PC-9 (cell line): ENCODE measurements around the gene HSF2. TPM values are rescaled to one million over a fixed set of nuclear protein-coding genes. Genes with fewer than 3 reads are reported as not detected.

ENCODE experiments used
- BruUV-seq: library from RNA; stranded (reverse); fragments of 400-500 nt; replicated peaks from 2 replicates; lab custom pipeline; 2021; lab: Mats Ljungman, UMichigan
- CTCF ChIA-PET: fragments of 300-600 bp; sonication (Branson Sonifier 250); formaldehyde crosslinking; loops from one replicate; lab custom pipeline; 2022; ENCODE audit warnings: antibody characterized with exemption; lab: Charles Lee
- POLR2A ChIA-PET: fragments of 300-600 bp; sonication (Branson Sonifier 250); formaldehyde crosslinking; loops from one replicate; lab custom pipeline; 2022; ENCODE audit warnings: antibody characterized with exemption; ENCODE audit not compliant: unreplicated experiment; lab: Charles Lee
- DNase-seq, 2 experiments: peaks; one replicate each; pipeline versions ENCODE4 v3.0.0 to v3.0.0-alpha.2; 2015 to 2022; ENCODE audit warnings: mixed read lengths in 1 of 2
- H2AFZ ChIP-seq: fragments of 200-600 bp; sonication (generic); 2 replicates; pipeline ENCODE4 v1.8.1; 2017; ENCODE audit warnings: antibody characterized with exemption
- H3F3A ChIP-seq: fragments of 200-600 bp; sonication (generic); 2 replicates; pipeline ENCODE4 v1.8.1; 2017; ENCODE audit warnings: antibody characterized with exemption, mild to moderate bottlenecking, low read depth; ENCODE audit not compliant: insufficient read depth
- H3K27ac ChIP-seq: fragments of 200-600 bp; sonication (generic); 2 replicates; pipeline ENCODE4 v1.6.1; 2016; ENCODE audit warnings: mixed run types
- H3K27me3 ChIP-seq: fragments of 200-600 bp; sonication (generic); 2 replicates; pipeline ENCODE4 v1.6.1; 2016; ENCODE audit warnings: low read depth, mixed run types; ENCODE audit not compliant: insufficient read depth
- H3K36me3 ChIP-seq: fragments of 200-600 bp; sonication (generic); 2 replicates; pipeline ENCODE4 v1.6.1; 2016; ENCODE audit warnings: low read depth, mixed run types
- H3K4me1 ChIP-seq: fragments of 200-600 bp; sonication (generic); replicated peaks from 2 replicates; pipeline ENCODE4 v1.6.1; 2016; ENCODE audit warnings: mixed run types; ENCODE audit not compliant: insufficient read depth
- H3K4me2 ChIP-seq: fragments of 200-600 bp; sonication (generic); 2 replicates; pipeline ENCODE4 v1.6.1; 2017; ENCODE audit warnings: mixed run types
- H3K4me3 ChIP-seq: fragments of 200-600 bp; sonication (generic); 2 replicates; pipeline ENCODE4 v1.6.1; 2016; ENCODE audit warnings: mixed run types
- H3K79me2 ChIP-seq: fragments of 200-600 bp; sonication (generic); 2 replicates; pipeline ENCODE4 v1.6.1; 2017; ENCODE audit warnings: low read depth, mixed run types
- H3K9me2 ChIP-seq: fragments of 200-600 bp; sonication (generic); 2 replicates; pipeline ENCODE4 v1.8.1; 2017; ENCODE audit warnings: mild to moderate bottlenecking; ENCODE audit not compliant: insufficient read depth
- H3K9me3 ChIP-seq: fragments of 200-600 bp; sonication (generic); 2 replicates; pipeline ENCODE4 v1.8.1; 2016; ENCODE audit warnings: low read depth; ENCODE audit not compliant: insufficient read depth
- H4K20me1 ChIP-seq: fragments of 200-600 bp; sonication (generic); 2 replicates; pipeline ENCODE4 v1.8.1; 2017; ENCODE audit not compliant: insufficient read depth
- EZH2 ChIP-seq: fragments of 200-600 bp; sonication (generic); IDR thresholded peaks from 2 replicates; pipeline ENCODE4 v1.8.0; 2017; ENCODE audit warnings: antibody characterized with exemption, low read depth
- intact Hi-C: fragments of 100-400 bp; cut with micrococcal nuclease; formaldehyde crosslinking; loops from one replicate; pipeline ENCODE4 v1.10.0; 2022; ENCODE audit not compliant: unreplicated experiment
- total RNA-seq: library from RNA; stranded (reverse); gene quantifications from 2 replicates; pipeline ENCODE4 v1.2.3, GENCODE V29; 2021
- TF ChIP-seq, protein P1 (sequence below): fragments of 200-600 bp; sonication (generic); conservative IDR thresholded peaks from 2 replicates; pipeline ENCODE4 v1.6.1; 2017; ENCODE audit warnings: mixed run types, antibody characterized with exemption, mild to moderate bottlenecking, moderate library complexity

The HSF2 gene
- total RNA-seq, 1 experiment from 2014 or later = 12.4 TPM

DNA sequence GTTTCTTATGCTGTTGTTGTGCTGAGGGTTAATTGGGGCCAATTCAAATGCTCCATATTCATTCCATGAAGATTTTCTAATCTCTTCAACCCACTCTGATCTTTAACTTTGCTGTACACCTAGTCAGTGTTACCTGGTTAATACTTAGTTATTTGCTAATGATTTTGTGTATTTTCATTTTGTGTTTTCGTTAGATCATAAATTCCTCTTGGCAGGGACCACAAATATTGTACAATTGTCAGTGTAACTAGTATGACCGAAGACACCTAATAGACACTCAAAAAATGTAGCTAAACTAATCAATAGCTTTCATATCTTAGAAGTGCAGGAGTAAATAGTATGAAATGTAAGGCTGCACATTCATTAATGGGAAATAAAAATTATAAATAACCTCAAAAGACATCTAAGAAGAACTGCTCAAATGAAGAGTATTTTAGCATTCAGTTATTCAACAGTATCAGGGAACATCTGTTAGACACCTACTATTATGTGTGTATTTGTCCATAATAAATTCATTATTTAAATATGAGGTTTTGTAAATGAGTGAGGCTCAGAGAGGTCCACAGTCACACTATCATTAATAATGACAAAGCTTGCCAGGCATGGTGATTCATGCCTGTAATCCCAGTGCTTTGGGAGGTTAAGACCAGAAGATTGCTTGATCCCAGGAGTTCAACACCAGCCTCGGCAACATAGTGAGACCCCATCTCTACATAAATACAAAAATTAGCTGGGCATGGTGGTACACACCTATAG lies 13.4 kb upstream of the HSF2 start:
- no peaks in the 10 kb centered on the region for H3K36me3 ChIP-seq
- ChIA-PET POLR2A (no interaction called here), CTCF (no interaction called here)
- DNase-seq = no peak
- H3K4me2 ChIP-seq = no peak overlapping the region
- no peaks in the 10 kb centered on the region for H3K9me2 ChIP-seq
- H2AFZ ChIP-seq = no peak overlapping the region
- H3K27me3 ChIP-seq = no peaks in the 10 kb centered on the region
- H3F3A ChIP-seq = no peaks in the 10 kb centered on the region
- BruUV-seq = no TSS peak
- intact Hi-C loops = no loop called here
- TF ChIP-seq EZH2 = no peak
- TF ChIP-seq, protein P1, sequence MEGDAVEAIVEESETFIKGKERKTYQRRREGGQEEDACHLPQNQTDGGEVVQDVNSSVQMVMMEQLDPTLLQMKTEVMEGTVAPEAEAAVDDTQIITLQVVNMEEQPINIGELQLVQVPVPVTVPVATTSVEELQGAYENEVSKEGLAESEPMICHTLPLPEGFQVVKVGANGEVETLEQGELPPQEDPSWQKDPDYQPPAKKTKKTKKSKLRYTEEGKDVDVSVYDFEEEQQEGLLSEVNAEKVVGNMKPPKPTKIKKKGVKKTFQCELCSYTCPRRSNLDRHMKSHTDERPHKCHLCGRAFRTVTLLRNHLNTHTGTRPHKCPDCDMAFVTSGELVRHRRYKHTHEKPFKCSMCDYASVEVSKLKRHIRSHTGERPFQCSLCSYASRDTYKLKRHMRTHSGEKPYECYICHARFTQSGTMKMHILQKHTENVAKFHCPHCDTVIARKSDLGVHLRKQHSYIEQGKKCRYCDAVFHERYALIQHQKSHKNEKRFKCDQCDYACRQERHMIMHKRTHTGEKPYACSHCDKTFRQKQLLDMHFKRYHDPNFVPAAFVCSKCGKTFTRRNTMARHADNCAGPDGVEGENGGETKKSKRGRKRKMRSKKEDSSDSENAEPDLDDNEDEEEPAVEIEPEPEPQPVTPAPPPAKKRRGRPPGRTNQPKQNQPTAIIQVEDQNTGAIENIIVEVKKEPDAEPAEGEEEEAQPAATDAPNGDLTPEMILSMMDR = no peak
- H3K9me3 ChIP-seq = 0 out of 2 replicates have a peak, but pooled peaks cover 4% of the 10 kb centered on the region
- no peak overlapping the region for H3K27ac ChIP-seq
- H3K4me3 ChIP-seq = no peak overlapping the region
- no peaks in the 10 kb centered on the region for H3K79me2 ChIP-seq
- no peaks in the 10 kb centered on the region for H3K4me1 ChIP-seq
- no peaks in the 10 kb centered on the region for H4K20me1 ChIP-seq

DNA sequence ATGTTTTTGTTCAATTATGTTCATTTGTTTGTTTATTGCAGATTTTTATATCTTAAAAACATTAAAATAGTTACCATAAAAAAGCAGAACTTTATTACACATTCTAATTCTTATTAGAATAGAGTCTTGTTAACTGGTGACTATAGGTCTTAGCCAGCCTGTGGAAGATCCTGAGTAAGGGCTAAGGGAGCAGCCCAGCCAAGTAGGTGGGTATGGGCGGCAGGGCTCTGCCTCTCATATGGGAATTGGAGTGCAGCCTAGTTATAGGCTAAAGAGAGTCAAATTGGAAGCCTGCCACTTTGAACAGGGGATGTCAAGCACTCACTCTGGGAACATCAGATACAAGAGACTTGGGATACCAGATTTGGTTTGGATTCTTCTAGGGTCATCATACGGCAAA lies 10.5 kb upstream of the HSF2 start:
- no peaks in the 10 kb centered on the region for H3K9me3 ChIP-seq
- DNase-seq = no peak
- no peak overlapping the region for H3K4me3 ChIP-seq
- H4K20me1 ChIP-seq = no peaks in the 10 kb centered on the region
- H3K4me1 ChIP-seq = no peaks in the 10 kb centered on the region
- intact Hi-C loops = no loop called here
- ChIA-PET POLR2A (no interaction called here), CTCF (no interaction called here)
- no peaks in the 10 kb centered on the region for H3K9me2 ChIP-seq
- H2AFZ ChIP-seq = no peak overlapping the region
- no peak overlapping the region for H3K4me2 ChIP-seq
- no peaks in the 10 kb centered on the region for H3F3A ChIP-seq
- no TSS peak for BruUV-seq
- H3K36me3 ChIP-seq = no peaks in the 10 kb centered on the region
- TF ChIP-seq, protein P1 = no peak
- TF ChIP-seq EZH2 = no peak
- H3K27ac ChIP-seq = no peak overlapping the region
- H3K27me3 ChIP-seq = no peaks in the 10 kb centered on the region
- no peaks in the 10 kb centered on the region for H3K79me2 ChIP-seq

DNA sequence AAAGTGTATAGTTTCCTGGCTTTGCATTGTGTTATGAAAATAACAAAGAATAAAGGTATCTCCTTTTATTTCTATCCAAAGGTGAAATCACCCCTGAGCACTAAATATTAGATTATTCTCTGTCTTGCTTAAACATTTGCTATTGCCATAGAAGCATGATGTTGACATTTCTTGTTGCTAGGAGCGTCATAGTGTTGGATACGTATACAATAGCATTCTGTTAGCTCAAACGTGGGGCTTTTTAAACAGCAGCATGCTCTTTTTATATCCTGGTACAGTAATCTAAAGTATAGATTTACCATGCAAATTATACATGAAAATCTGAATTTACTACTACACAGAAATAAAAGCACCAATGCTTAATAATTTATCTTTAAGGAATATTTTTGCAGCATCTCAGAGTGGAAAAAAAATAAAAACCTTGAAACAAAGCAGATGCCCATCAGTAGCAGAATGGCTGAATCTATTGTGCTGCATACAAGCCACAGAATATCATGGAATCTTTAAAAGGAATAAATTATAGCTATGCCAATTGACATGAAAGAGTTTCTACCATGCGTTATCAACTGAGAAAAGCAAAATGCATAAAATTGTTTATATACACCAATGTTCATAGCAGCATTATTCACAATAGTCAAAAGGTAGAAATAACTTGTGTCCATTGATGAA lies 9.6 kb upstream of the HSF2 start:
- no peak for TF ChIP-seq EZH2
- TF ChIP-seq, protein P1 = no peak
- Histone ChIP-seq H3K27me3 (no peaks in the 10 kb centered on the region), H4K20me1 (no peaks in the 10 kb centered on the region), H3F3A (no peaks in the 10 kb centered on the region), H3K4me1 (no peaks in the 10 kb centered on the region), H3K4me3 (no peak overlapping the region), H3K4me2 (no peak overlapping the region), H3K9me2 (no peaks in the 10 kb centered on the region), H3K79me2 (no peaks in the 10 kb centered on the region), H3K36me3 (no peaks in the 10 kb centered on the region), H2AFZ (no peak overlapping the region), H3K9me3 (no peaks in the 10 kb centered on the region), H3K27ac (no peak overlapping the region)
- no peak for DNase-seq
- CTCF ChIA-PET = interaction anchor here (0.6 kb wide), 1 partner anchor 1664 kb away, joined by 3 read pairs; no protein-coding TSS in a partner anchor
- POLR2A ChIA-PET = no interaction called here
- intact Hi-C loops = no loop called here
- no TSS peak for BruUV-seq
